NT2/D1 (cell line): ENCODE data around the gene ZNF438.

Source experiments
- DNase-seq: peaks from one replicate; pipeline ENCODE4 v3.0.0-alpha.2; 2011; ENCODE audit warnings: low read depth, low spot score
- H3K27me3 ChIP-seq: 2 replicates; pipeline ENCODE4 v1.6.0; 2011; ENCODE audit warnings: mild to moderate bottlenecking; ENCODE audit not compliant: insufficient read length, insufficient read depth
- H3K36me3 ChIP-seq: 2 replicates; pipeline ENCODE4 v1.6.1; 2011; ENCODE audit warnings: mild to moderate bottlenecking, low read length, mixed read lengths; ENCODE audit not compliant: insufficient read depth, insufficient read length
- H3K4me1 ChIP-seq: 2 replicates; pipeline ENCODE4 v1.5.1; 2011; ENCODE audit not compliant: insufficient read depth, insufficient read length
- H3K4me3 ChIP-seq: 2 replicates; pipeline ENCODE4 v1.5.1; 2011; ENCODE audit warnings: low read depth; ENCODE audit not compliant: insufficient read length
- H3K9ac ChIP-seq: 2 replicates; pipeline ENCODE4 v1.6.0; 2011; ENCODE audit warnings: low read depth; ENCODE audit not compliant: insufficient read length
- H3K9me3 ChIP-seq: 2 replicates; pipeline ENCODE4 v1.5.1; 2011; ENCODE audit warnings: mild to moderate bottlenecking, low read length; ENCODE audit not compliant: insufficient read depth
- SUZ12 ChIP-seq: IDR thresholded peaks from 2 replicates; pipeline ENCODE4 v1.6.1; 2011; ENCODE audit not compliant: insufficient read length, insufficient read depth; ENCODE audit errors: extremely low read depth
- YY1 ChIP-seq: IDR thresholded peaks from 2 replicates; pipeline ENCODE4 v1.6.1; 2011; ENCODE audit not compliant: insufficient read length, insufficient read depth
- ZNF274 ChIP-seq: IDR thresholded peaks from 2 replicates; pipeline ENCODE4 v1.6.1; 2011; ENCODE audit warnings: mild to moderate bottlenecking, low read depth, low read length

The ZNF438 gene

DNA sequence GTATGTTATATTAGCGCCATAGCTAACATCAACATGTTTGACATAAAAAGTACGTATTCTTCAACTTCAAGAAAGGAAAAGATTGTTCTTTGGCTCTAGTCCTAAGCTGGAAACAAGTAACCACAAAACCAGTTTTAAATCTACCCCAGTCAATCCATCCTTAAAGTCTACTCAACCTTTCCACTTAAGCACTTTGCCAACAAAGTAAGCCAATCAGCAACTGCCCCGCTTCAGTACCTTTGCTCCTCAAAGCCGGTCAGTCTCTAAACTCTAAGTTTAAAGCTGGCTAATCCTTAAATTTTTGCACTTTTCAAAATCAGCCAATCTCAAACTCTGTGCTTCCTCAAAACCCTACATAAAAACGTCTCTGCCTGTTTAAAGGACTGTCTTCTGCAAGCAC, 8.1 kb downstream of the ZNF438 start:
- Histone ChIP-seq H3K36me3 (no peaks in the 10 kb centered on the region), H3K4me3 (no peak overlapping the region), H3K27me3 (no peaks in the 10 kb centered on the region), H3K9me3 (no peaks in the 10 kb centered on the region), H3K9ac (no peak overlapping the region), H3K4me1 (no peaks in the 10 kb centered on the region)
- TF ChIP-seq ZNF274 (no peak), SUZ12 (no peak), YY1 (no peak)
- no peak for DNase-seq

DNA sequence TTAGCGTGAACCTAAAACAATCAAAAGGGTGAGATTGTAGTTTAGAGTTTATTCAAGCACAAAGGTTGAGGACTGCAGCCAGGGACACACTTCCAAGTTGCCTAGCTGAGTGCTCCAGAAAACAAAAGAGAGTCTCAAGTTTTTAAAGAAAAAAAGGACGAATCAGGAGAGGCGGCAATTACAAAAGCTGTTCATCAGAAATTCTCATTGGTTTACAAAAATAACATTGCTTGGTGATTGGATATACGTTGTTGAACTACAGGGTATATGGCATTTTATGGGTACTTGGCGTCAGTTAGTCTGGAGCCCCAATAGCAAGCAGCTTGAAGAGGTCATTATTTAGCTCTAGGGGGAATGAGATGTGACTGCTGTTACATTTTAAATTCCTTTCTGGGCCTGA, 11.5 kb downstream of the ZNF438 start:
- Histone ChIP-seq H3K9ac (no peak overlapping the region), H3K4me3 (no peak overlapping the region), H3K27me3 (no peaks in the 10 kb centered on the region), H3K9me3 (no peaks in the 10 kb centered on the region), H3K4me1 (no peaks in the 10 kb centered on the region), H3K36me3 (no peaks in the 10 kb centered on the region)
- TF ChIP-seq ZNF274 = no peak
- no peak for TF ChIP-seq SUZ12
- no peak for TF ChIP-seq YY1
- no peak for DNase-seq

DNA sequence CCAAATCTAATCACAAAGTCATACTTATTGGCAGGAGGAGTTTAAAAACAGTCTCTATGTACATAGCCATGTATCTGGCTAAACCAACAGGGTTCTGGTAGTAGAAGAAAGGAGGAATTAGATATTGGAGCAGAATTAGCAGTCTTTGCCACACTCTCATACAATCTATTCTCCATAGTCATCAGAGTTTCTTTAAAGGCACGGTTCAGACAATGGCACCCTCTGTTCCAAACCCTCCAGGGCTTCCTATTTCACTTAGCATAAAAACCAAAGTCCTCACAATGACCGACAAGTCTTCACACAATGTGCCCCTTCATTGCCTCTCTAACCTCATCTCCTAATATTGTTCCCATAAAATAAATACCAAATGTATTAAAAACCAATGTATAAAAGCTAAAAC, 12.7 kb downstream of the ZNF438 start:
- TF ChIP-seq ZNF274 (no peak), YY1 (no peak), SUZ12 (no peak)
- Histone ChIP-seq H3K9me3 (no peaks in the 10 kb centered on the region), H3K36me3 (no peaks in the 10 kb centered on the region), H3K27me3 (no peaks in the 10 kb centered on the region), H3K4me1 (no peaks in the 10 kb centered on the region), H3K4me3 (no peak overlapping the region), H3K9ac (no peak overlapping the region)
- no peak for DNase-seq

DNA sequence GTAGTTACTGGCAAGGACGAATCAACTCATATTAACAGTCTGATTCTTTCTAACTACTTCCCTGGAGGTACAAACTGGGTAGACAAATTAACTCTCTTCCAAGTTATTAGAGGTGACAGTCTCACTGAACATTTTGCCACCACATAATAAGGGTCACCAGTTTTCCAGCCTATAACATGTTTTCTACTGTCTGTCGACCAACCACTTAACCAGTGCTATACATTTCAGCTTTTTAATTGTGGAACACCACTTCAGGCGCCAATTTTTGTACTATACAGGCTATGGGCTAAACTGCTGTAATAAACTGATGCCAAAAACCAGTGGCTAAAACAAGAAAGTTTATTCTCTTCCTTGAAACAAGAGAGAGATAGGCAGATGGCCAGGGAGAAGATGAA, 13.3 kb downstream of the ZNF438 start:
- Histone ChIP-seq H3K9me3 (no peaks in the 10 kb centered on the region), H3K9ac (no peak overlapping the region), H3K4me1 (no peaks in the 10 kb centered on the region), H3K36me3 (no peaks in the 10 kb centered on the region), H3K27me3 (no peaks in the 10 kb centered on the region), H3K4me3 (no peak overlapping the region)
- no peak for TF ChIP-seq YY1
- no peak for TF ChIP-seq SUZ12
- TF ChIP-seq ZNF274 = no peak
- DNase-seq = no peak

DNA sequence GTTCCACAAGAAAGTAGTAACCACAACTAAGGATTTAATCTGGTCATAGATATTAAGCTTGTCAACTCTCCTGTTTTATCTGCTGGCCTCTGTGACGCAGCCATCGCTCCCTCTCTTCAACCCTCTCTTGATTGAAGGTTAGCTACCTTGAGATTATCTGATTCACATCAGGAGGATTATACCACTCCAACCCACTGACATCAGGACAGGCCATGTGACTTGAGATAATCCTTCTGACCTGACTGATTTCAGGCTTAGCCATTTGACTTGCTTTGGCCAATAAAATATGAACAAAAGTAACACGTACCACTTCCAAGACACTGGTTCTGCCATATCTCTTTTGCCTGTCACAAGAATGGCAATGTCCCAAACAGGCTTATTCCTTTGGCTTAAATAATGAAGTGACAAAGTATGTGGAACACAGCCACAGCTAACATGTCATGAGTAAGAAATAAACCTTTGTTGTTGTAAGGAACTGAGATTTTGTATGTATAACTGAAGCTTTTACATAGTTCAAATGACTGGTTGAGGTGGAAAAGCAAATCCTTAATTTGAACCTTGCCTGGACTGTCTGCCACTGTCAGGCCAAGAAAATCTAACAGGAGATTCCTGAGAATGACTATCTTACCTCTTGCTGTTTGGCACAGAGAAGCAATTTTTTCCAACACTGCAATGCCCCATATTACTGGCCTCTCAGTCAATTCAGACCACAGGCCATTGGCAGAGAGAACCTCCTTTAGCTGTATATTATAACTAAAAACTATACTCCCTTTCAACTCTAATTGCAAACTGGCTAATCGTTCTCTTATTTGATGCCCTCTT, 13.9 kb downstream of the ZNF438 start:
- no peaks in the 10 kb centered on the region for H3K4me1 ChIP-seq
- no peaks in the 10 kb centered on the region for H3K9me3 ChIP-seq
- no peaks in the 10 kb centered on the region for H3K36me3 ChIP-seq
- no peak overlapping the region for H3K9ac ChIP-seq
- TF ChIP-seq SUZ12 (no peak), YY1 (no peak), ZNF274 (no peak)
- H3K4me3 ChIP-seq = no peak overlapping the region
- DNase-seq = no peak
- H3K27me3 ChIP-seq = no peaks in the 10 kb centered on the region

DNA sequence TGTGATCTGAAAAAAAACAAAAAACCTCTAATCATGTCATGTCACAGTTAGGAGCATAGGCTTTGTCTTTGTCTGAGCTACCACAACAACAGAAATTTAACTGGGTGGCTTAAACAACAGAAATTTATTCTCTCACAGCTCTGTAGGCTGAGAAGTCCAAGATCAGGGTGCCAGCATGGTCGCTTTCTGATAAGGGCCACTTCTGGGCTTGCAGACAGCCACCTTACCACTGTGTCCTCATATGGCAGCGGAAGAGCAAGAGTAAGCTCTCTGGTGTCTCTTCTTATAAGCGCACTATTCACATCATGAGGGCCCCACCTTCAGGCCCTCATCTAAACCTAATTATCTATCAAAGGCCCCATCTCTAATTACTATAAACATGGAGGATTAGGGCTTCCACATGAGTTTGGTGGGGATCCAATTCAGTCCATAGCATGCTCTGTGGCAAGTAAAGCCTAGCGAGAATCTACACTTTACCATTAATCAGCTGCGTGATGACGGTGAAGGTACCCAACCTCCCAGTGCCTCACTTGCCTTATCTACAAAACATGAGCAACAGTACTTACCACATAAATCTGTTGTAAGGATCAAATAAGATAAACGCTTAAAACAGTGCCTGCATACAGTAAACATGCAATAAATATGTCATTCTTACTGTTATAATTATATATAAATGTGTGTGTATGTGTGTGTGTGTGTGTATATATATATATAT, 17.3 kb downstream of the ZNF438 start:
- no peaks in the 10 kb centered on the region for H3K36me3 ChIP-seq
- H3K4me1 ChIP-seq = no peaks in the 10 kb centered on the region
- TF ChIP-seq ZNF274 (no peak), SUZ12 (no peak), YY1 (no peak)
- no peak for DNase-seq
- H3K9me3 ChIP-seq = no peaks in the 10 kb centered on the region
- no peak overlapping the region for H3K4me3 ChIP-seq
- no peaks in the 10 kb centered on the region for H3K27me3 ChIP-seq
- no peak overlapping the region for H3K9ac ChIP-seq

DNA sequence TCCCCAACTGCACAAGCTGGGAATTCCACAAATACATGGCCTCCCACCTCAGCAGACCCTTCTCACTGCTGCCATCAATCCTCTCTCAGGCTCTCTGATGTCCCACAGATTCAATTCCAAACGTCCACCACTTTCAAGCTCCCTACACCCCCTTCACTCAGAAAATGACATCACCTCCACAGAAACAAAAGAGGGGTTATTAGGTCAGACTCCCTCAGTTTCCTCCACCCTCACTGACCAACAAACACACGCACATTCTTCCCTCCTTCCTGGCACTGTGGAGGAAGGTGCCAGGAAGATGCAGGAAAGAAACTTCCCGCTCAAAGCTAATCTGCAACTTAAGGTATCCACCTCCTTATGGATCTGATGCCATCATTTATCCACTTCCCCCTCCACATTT, 18.3 kb downstream of the ZNF438 start:
- TF ChIP-seq YY1 = no peak
- TF ChIP-seq SUZ12 = no peak
- no peak for TF ChIP-seq ZNF274
- DNase-seq = no peak
- no peak overlapping the region for H3K4me3 ChIP-seq
- H3K27me3 ChIP-seq = no peaks in the 10 kb centered on the region
- no peaks in the 10 kb centered on the region for H3K9me3 ChIP-seq
- H3K36me3 ChIP-seq = no peaks in the 10 kb centered on the region
- no peaks in the 10 kb centered on the region for H3K4me1 ChIP-seq
- no peak overlapping the region for H3K9ac ChIP-seq

DNA sequence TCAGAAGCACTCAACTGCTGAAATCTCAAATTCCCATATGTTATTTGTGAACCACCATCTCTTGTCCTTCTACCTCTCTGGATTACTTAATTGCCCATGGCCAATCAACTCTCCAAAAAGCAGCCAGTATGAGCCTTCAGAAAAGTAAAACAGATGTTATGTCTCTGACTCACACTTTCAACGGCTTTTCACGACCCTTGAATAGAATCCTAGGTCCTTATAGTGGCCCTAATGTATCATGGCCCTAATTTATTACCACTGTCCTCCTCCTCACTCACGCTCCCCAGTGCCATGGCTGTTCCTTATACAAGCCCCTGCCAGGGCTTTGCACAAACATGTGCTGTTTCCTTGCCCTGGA, 20.0 kb downstream of the ZNF438 start:
- DNase-seq = no peak

More for the DNA sequence above, 20.0 kb downstream of the ZNF438 start:
- Histone ChIP-seq H3K4me1 (no peaks in the 10 kb centered on the region), H3K36me3 (no peaks in the 10 kb centered on the region), H3K27me3 (no peaks in the 10 kb centered on the region), H3K9ac (no peak overlapping the region), H3K9me3 (no peaks in the 10 kb centered on the region), H3K4me3 (no peak overlapping the region)
- TF ChIP-seq ZNF274 (no peak), YY1 (no peak), SUZ12 (no peak)
